Activated gamma-delta T cell (primary cell): ENCODE results near the gene PDE4B.
"Not testable (repeated sequence)": the region's sequence is repeated elsewhere in the genome, so short reads cannot be mapped to it uniquely, and the experiment has no call there.

Experiments used
- DNase-seq: peaks from one replicate; lab custom pipeline; 2025; lab: John Stamatoyannopoulos, UW

PDE4B gene

DNA sequence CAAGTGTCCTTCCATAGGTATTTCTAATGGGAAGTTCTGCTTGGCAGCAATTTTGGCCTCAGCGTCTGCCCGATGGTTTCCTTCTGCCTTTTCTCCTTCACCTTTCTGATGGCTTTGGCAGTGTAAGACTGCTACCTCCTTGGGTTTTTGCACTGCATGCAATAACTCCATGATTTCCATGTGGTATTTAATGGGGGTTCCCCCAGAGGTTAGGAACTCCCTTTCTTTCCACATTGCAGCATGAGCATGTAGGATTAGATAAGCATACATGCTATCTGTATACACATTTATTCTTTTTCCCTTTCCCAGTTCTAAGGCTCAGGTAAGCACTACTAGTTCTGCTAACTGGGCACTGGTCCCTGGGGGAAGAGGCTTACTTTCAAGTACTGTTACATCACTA, 628.2 kb downstream of the PDE4B start:
- DNase-seq: not testable (repeated sequence)

DNA sequence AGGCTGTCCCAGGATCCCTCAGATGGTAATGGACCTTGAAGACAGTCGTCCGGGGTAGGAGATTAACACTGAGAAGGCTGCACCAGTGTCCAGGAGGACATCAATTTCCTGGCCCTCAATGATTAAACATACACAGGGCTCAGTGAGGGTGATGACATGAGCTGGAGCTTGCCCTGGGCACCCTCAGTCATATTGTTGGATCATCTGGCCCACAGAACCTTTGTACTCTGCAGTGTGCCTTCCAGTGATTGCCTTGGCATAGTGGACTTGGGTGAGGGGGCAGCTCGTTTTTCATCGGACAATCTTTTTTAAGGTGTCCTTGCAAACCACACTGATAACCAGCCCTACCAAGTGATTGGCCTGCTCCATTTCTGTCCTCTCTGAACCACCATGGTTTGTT, 630.1 kb downstream of the PDE4B start:
- no peak for DNase-seq
